Forelimb muscle (tissue), 1 donor: ENCODE data around the gene ARRDC4. TPM values are rescaled to one million over a fixed set of nuclear protein-coding genes. Genes with fewer than 3 reads are reported as not detected.

Experiments used
- DNase-seq: peaks from one replicate; pipeline ENCODE4 v3.0.0-alpha.2; 2013; ENCODE audit warnings: low read depth
- polyA plus RNA-seq: library from polyadenylated mRNA; unstranded; fragments of 120-200 nt; gene quantifications from one replicate; pipeline ENCODE4 v1.2.1, GENCODE V29; 2013; ENCODE audit not compliant: insufficient read length

The ARRDC4 gene
- 16.2 TPM for polyA plus RNA-seq

DNA sequence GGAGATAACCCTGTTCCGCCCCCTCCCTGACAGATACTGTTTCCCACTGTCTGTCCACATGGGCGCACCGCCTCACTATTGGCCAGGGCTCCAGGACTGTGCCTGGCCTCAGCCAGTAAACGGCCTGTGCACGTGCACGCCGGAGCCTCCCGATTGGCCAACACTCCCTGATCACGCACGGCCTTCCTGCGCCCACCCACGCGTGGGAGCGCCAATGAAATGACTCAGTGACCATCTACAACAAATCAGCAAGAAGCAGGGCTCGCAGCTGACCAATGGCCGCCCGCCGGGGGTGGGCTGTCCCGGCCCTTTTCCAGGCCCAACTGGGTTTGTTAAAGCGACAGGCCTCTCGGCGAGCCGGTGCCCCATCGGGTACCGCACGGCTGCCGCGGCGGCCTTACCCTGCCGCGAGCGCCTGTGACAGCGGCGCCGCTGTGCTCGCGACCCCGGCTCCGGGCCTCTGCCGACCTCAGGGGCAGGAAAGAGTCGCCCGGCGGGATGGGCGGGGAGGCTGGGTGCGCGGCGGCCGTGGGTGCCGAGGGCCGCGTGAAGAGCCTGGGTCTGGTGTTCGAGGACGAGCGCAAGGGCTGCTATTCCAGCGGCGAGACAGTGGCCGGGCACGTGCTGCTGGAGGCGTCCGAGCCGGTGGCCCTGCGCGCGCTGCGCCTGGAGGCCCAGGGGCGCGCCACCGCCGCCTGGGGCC, at the start of gene ARRDC4:
TSS of gene ARRDC4 (plus strand) at position 340 of the 703 bp plus-strand sequence. CDS start at position 499, 159 bp downstream.
- DNase-seq = peak; percentile 98

DNA sequence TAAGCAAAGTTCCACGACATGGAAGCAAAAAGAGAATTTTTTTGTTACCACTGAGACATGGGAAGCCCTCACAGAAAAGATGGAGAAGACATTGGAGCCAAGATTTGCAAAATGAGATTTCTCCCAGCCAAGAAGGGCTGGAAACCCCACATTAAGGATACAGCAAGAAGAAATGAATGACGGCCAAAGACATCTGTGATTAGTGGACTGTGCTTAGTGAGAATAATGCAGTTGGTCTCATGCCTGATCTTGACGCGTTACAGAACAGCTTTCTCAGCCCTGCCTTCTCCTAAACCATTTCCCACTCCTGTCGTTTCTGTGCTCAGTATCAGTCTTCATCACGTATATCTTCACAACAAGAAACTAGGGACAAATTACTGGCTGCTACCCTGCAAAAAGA, 45.8 kb upstream of the ARRDC4 start:
- DNase-seq = no peak

- no peak for DNase-seq
These were observed 45.2 kb upstream of the ARRDC4 start for GRCh38 chr15:97915261-97915660.

GRCh38 chr15:97921296-97921865, 39.1 kb upstream of the ARRDC4 start:
- DNase-seq = no peak

- DNase-seq = peak; percentile 16
These were observed 30.9 kb upstream of the ARRDC4 start for GRCh38 chr15:97929456-97930229.

GRCh38 chr15:97930230-97930629, 30.3 kb upstream of the ARRDC4 start:
- no peak for DNase-seq

DNA sequence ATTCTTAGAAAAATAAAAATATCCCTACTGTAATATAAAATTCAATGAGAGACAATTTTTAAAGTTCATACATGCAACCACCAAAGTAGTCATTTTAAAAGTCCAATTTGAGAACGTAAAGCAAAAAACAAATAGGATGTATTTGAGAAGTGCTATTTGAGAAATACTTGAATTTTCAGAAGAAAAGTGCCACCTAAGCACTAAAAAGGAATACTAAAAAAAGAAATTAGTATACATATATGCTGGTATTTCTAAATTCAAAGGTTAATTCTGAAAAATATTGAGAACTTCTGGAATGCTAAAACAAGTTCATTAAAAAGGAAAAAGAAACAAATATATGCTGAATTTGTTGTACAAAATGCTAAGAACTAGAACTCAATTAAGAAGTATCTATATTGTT, 29.2 kb upstream of the ARRDC4 start:
- DNase-seq = no peak

- DNase-seq = no peak
These were observed 26.9 kb upstream of the ARRDC4 start for GRCh38 chr15:97933589-97933988.

DNA sequence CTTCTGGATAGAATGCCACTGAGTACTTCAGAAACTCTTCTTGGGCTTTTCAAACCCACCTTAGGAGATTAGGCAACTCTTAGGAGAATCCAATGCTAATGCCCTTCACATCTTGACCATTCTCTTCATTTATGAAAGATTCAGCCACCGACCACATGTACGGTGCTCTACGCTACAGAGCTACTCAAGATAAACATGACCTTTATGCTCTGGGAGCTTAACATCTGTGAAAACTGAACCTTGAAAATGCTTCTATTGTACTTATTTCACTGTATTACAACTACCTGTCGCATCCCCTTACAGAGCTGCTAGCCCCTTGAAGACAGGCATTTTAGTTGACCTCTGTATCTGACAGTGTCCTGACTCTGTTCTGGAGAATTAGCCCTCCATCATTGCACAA, 19.5 kb upstream of the ARRDC4 start:
- DNase-seq = no peak

DNA sequence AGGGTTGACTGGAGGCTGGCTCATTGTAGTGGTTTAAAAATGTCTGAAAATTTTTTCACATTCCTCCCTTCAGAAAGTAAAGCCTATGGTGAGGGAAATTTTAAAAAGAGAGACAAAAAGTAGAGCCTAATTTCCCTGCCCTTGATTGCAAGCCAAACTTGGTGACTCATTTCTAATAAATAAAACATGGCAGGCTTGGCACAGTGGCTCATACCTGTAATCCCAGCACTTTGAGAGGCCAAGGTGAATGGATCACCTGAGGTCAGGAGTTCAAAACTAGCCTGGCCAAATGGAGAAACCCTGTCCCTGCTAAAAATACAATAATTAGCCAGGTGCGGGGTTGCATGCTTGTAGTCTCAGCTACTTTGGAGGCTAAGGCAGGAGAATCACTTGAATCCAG, 18.9 kb upstream of the ARRDC4 start:
- DNase-seq = no peak

DNA sequence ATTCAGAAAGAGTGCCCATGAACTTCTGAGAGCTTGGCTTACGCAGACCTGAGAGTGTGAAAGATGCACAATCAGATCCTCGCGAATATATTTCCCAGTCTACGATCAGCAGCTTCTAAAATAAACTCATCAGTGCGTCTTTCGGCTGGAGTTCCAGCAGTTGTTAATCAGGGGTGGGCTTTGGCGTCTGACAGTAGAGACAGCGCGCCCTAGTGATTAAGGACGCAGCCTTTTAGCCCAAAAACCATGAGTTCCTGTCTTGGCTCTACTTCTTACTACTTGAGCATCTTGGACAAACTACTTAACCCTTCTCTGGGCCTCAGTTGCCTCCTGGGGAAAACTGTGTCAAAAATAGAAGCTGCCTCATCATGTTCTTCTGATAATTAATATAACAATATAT, 15.8 kb upstream of the ARRDC4 start:
- no peak for DNase-seq

GRCh38 chr15:97947465-97948260, 12.8 kb upstream of the ARRDC4 start:
- no peak for DNase-seq

DNA sequence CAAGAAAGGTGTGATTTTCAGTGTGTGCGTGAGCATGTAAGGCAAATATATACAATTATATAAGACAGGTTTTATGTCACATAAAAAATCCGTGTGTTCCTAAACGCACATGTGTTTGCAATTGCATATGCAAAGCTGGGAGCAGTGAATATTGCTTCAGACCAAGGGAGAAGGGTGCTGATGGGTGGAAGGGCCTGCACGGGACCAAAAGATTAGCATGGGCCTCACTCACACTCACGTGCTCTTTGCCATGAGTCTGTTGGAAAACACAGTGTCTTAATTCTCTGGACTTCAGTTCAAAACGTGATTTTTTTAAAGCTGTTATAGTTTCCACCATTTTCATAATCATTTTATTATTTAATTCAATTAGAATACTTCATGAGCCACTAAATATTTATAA, 7.2 kb upstream of the ARRDC4 start:
- DNase-seq = no peak

- no peak for DNase-seq
These were observed 6.8 kb upstream of the ARRDC4 start for GRCh38 chr15:97953748-97954147.

DNA sequence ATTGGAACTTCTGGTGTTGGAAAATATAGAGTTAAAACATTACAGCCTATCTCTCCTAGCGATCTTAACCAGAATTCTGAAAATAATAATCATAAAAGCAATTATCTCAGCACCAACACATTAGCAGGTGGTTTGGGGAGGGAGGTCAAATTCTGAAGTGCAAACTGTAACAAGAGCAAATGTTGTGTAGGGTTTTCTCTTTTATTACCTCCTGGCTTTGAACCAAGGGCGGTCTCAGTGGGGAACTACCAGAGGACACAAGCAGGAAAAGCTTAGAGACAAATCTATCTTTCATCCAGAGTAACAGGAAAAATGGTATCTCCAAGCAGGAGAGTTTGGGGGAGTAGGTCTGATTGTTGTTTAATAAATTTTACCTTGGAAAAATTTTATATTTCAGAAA, 5.5 kb upstream of the ARRDC4 start:
- DNase-seq = no peak

DNA sequence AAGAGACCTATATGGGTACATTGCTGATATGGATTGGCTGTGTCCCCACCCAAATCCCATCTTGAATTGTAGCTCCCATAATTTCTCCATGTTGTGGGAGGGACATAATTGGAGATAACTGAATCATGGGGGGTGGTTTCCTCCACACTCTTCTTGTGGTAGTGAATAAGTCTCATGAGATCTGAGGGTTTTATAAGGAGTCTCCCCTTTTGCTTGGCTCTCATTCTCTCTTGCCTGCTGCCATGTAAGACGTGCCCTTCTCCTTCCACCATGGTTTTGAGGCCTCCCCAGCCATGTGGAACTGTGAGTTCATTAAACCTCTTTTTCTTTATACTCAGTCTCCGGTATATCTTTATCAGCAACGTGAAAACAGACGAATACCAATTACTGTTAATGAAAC, 5.0 kb upstream of the ARRDC4 start:
- no peak for DNase-seq

DNA sequence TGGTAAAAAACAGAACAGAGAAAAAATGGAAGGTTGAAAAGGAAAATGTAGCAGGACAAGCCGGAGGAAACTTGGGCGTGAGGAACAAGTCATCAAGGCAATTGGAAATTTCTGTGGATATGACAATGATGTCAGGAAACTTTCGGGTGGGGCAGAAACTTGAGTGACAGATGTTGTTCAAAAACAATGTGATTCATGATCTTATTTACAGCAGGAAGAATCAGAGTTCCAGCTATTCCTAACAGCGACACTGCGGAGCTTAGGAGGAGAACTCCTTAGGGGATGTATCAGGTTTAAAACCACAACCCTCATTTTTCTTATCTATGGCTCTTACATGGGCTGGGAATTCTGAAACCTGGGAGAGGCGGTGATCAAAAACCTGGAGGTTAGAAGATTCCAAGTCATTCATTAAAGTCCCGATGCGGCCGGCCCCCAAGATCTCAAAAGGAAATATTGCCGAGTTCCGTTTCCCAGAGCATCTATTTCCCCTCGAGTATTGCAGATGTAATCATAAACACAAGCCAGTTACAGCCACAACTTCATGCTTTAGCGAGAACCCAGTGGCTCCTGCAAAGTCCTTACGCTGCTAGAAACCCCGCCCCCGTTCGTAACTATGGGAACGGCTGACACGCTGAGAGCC, 659 bp upstream of the ARRDC4 start:
- no peak for DNase-seq

DNA sequence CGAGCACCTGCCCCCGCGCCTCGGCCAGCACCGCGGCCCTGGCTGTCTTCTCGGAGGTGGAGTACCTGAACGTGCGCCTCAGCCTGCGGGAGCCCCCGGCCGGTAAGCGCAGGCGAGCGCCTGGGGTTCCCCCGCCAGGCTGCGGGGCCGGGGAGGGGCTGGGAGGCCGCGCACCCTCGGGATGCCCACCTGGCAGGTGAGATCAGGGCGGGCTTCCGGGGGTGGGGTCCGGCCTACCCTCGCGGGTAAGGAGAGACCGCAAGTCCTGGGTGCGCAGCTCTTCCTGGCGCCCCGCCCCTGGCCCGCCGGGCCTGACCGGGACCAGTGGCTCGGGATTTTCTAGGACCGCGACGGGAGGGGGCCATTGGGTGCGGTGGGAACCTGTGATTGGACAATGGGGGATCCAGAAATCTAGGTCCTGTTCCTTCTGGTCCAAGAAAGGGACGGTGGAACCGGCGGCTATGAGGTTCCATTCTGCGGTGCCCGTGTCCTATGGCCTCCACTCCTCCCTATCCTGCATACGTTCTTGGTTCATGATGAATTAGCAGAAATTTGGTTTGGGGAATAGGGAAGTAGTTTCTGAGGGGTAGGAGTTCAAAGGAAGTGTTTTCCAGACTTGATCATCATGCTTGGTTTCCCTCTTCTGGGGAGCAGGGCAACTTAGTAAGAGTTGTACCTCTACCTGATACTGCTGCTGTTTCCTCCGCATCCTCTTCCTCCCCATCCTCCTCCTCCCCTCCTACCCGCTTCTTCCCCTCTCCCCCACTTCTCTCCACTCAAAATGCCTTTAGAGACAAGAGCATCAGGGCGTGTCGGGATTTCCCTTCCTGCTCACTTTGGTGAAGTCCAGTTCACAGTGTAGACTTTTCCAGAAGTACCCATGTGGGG, 808 bp downstream of the ARRDC4 start:
- no peak for DNase-seq

DNA sequence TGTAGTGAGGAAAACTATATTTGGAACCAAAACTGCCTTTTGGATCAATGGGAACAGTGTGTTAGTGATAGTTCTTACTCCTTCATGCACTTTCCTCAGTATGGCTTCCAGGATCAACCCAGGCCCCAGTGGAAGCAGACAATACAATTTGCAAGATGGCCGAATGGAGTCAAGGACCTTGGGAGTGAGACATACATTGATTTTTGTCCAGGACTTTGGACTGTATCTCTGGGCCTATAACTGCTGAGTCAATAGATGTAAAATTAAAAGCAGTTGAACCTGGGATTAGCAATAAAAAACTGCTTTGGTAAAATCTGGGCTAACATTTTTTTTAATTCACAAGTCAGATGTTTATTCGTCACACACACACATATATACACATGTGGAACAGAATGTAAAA, 1.8 kb downstream of the ARRDC4 start:
- no peak for DNase-seq

GRCh38 chr15:97963779-97964178, 3.3 kb downstream of the ARRDC4 start:
- DNase-seq = no peak

- no peak for DNase-seq
These were observed 5.7 kb downstream of the ARRDC4 start for GRCh38 chr15:97966246-97966645.
